Astrocyte (in vitro differentiated cells and primary cell): ENCODE data around the gene ITGA2. TPM values are rescaled to one million over a fixed set of nuclear protein-coding genes. Genes with fewer than 3 reads are reported as not detected.

Experiments
- DNase-seq: peaks from one replicate; pipeline ENCODE4 v3.0.0-alpha.2; 2010; ENCODE audit warnings: low read depth
- FAIRE-seq: peaks from 2 replicates; lab custom pipeline; 2011; peaks lifted over from hg19 to GRCh38; lab: Jason Lieb, UNC
- H2AFZ ChIP-seq: 2 replicates; pipeline ENCODE4 v1.6.0; 2012; ENCODE audit warnings: low read depth, low read length, inconsistent platforms
- H3K27ac ChIP-seq: 2 replicates; pipeline ENCODE4 v1.5.1; 2011; ENCODE audit warnings: low read depth, low read length, inconsistent platforms
- H3K27me3 ChIP-seq: 2 replicates; pipeline ENCODE4 v1.6.0; 2011; ENCODE audit warnings: low read length, inconsistent platforms; ENCODE audit not compliant: insufficient read depth
- H3K36me3 ChIP-seq: 2 replicates; pipeline ENCODE4 v1.5.1; 2011; ENCODE audit warnings: low read length, inconsistent platforms; ENCODE audit not compliant: insufficient read depth
- H3K4me1 ChIP-seq: 2 replicates; pipeline ENCODE4 v1.5.1; 2011; ENCODE audit warnings: low read length, inconsistent platforms; ENCODE audit not compliant: insufficient read depth
- H3K4me2 ChIP-seq: 2 replicates; pipeline ENCODE4 v1.6.0; 2012; ENCODE audit warnings: low read length, inconsistent platforms
- H3K4me3 ChIP-seq: 2 replicates; pipeline ENCODE4 v1.5.1; 2011; ENCODE audit warnings: low read depth, mild to moderate bottlenecking, low read length, inconsistent platforms; ENCODE audit not compliant: insufficient read depth
- H3K79me2 ChIP-seq: 2 replicates; pipeline ENCODE4 v1.6.0; 2012; ENCODE audit warnings: mild to moderate bottlenecking, low read length, inconsistent platforms; ENCODE audit not compliant: insufficient read depth
- H3K9ac ChIP-seq: 2 replicates; pipeline ENCODE4 v1.6.0; 2012; ENCODE audit warnings: mild to moderate bottlenecking, low read length, inconsistent platforms
- H3K9me3 ChIP-seq: 2 replicates; pipeline ENCODE4 v1.5.1; 2012; ENCODE audit warnings: low read depth, mild to moderate bottlenecking, low read length, inconsistent platforms; ENCODE audit not compliant: insufficient read depth
- H4K20me1 ChIP-seq: 2 replicates; pipeline ENCODE4 v1.6.0; 2012; ENCODE audit warnings: low read length, inconsistent platforms; ENCODE audit not compliant: insufficient read depth
- H3K27ac Mint-ChIP-seq: one replicate; pipeline ENCODE4 v1.8.0; 2021; ENCODE audit warnings: mild to moderate bottlenecking, mixed read lengths; ENCODE audit not compliant: unreplicated experiment
- H3K27me3 Mint-ChIP-seq: one replicate; pipeline ENCODE4 v1.8.0; 2021; ENCODE audit warnings: low read depth, mixed read lengths; ENCODE audit not compliant: unreplicated experiment
- H3K36me3 Mint-ChIP-seq: one replicate; pipeline ENCODE4 v1.8.0; 2021; ENCODE audit warnings: low read depth, mixed read lengths; ENCODE audit not compliant: unreplicated experiment
- H3K4me1 Mint-ChIP-seq: one replicate; pipeline ENCODE4 v1.8.0; 2021; ENCODE audit warnings: low read depth, mixed read lengths; ENCODE audit not compliant: unreplicated experiment
- H3K4me3 Mint-ChIP-seq: one replicate; pipeline ENCODE4 v1.8.0; 2021; ENCODE audit warnings: mild to moderate bottlenecking, moderate library complexity, mixed read lengths; ENCODE audit not compliant: unreplicated experiment
- H3K9me3 Mint-ChIP-seq: one replicate; pipeline ENCODE4 v1.8.0; 2021; ENCODE audit warnings: mild to moderate bottlenecking, mixed read lengths; ENCODE audit not compliant: unreplicated experiment
- EZH2 ChIP-seq: IDR thresholded peaks from 2 replicates; pipeline ENCODE4 v1.6.1; 2012; ENCODE audit warnings: mild to moderate bottlenecking, low read length, inconsistent platforms; ENCODE audit not compliant: insufficient read depth
- total RNA-seq: library from RNA; stranded (reverse); gene quantifications from 2 replicates; pipeline ENCODE4 v1.2.1, GENCODE V29; 2021
- TF ChIP-seq, protein P1 (sequence below): IDR thresholded peaks from 2 replicates; pipeline ENCODE4 v1.5.1; 2011; ENCODE audit warnings: low read depth, mild to moderate bottlenecking, inconsistent platforms, low read length, moderate library complexity; ENCODE audit not compliant: insufficient read depth

The ITGA2 gene
- total RNA-seq, 1 donor from 2014 or later = 35.9 TPM

DNA sequence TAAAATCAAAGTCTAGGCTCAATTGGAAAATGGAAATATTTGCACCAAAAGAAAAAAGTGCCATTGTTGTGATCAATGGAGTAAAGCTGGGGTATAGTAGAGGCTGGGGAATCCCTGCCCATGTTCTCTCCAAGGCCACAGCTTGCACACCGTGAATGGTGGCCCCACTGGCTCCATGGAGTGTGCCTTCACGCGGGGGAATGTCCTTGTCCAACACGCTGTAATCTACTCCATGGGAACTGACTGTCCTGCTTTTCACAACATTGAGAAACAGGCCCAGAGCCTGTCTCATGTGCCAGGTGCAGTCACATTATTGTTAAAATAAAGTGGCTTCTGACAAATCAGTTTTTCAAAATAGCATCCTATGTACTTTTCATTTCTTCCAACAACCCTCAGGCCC, 33.1 kb upstream of the ITGA2 start:
- no peaks in the 10 kb centered on the region for H3K9me3 ChIP-seq
- no peaks in the 10 kb centered on the region for H3K36me3 ChIP-seq
- no peak overlapping the region for H3K27ac Mint-ChIP-seq
- no peak overlapping the region for H3K4me2 ChIP-seq
- H3K4me1 ChIP-seq = no peaks in the 10 kb centered on the region
- FAIRE-seq (no peak), DNase-seq (no peak)
- no peaks in the 10 kb centered on the region for H3K36me3 Mint-ChIP-seq
- no peaks in the 10 kb centered on the region for H3K79me2 ChIP-seq
- H3K9me3 Mint-ChIP-seq = no peaks in the 10 kb centered on the region
- no peaks in the 10 kb centered on the region for H3K27me3 Mint-ChIP-seq
- H3K9ac ChIP-seq = no peak overlapping the region
- no peak overlapping the region for H3K27ac ChIP-seq
- peaks cover 11% of the 10 kb centered on the region for H3K4me1 Mint-ChIP-seq
- H4K20me1 ChIP-seq = no peaks in the 10 kb centered on the region
- no peaks in the 10 kb centered on the region for H3K27me3 ChIP-seq
- no peak overlapping the region for H2AFZ ChIP-seq
- no peak overlapping the region for H3K4me3 ChIP-seq
- TF ChIP-seq EZH2 = no peak
- TF ChIP-seq, protein P1, sequence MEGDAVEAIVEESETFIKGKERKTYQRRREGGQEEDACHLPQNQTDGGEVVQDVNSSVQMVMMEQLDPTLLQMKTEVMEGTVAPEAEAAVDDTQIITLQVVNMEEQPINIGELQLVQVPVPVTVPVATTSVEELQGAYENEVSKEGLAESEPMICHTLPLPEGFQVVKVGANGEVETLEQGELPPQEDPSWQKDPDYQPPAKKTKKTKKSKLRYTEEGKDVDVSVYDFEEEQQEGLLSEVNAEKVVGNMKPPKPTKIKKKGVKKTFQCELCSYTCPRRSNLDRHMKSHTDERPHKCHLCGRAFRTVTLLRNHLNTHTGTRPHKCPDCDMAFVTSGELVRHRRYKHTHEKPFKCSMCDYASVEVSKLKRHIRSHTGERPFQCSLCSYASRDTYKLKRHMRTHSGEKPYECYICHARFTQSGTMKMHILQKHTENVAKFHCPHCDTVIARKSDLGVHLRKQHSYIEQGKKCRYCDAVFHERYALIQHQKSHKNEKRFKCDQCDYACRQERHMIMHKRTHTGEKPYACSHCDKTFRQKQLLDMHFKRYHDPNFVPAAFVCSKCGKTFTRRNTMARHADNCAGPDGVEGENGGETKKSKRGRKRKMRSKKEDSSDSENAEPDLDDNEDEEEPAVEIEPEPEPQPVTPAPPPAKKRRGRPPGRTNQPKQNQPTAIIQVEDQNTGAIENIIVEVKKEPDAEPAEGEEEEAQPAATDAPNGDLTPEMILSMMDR = no peak
- no peak overlapping the region for H3K4me3 Mint-ChIP-seq

DNA sequence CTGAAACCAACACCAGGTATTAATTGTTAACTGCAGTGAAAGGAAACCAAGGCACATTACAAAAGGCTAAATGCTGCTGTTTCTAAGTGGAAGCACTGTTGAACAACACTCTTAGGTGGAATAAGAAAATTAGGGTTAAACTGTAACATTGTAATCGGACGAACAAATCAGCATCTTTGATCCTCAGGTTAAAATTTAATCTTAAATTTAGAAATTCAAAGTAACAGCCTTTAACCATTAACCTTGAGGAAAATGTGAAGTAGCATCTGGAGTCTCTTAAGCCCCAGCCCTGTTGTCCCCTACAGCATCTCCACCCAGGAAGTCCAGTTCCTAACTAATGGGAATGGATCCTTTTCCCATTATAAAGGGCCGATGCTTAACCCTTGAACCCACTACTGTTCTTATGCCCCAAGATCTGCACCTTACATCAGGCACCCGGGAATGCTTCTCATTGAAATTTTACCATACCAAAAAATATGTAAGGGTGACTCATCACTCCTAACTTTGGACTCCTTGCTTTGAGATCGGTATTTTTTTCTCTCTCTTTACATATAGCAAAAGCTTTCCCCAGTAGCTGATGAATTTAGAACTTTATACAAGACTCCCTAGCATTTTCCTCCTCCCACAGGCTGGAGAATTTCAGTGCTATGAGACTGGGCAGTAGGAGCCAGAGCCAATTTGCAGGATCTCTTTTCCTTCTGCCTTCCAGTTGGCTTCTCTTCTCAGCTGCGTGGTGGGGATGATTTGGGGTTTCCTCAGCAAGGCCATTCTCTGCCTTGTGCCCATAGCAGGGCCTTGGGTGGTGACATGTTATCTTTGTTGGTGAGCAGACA, 32.0 kb upstream of the ITGA2 start:
- H3K9me3 Mint-ChIP-seq = no peaks in the 10 kb centered on the region
- Histone ChIP-seq H3K27me3 (no peaks in the 10 kb centered on the region), H2AFZ (no peak overlapping the region), H3K9me3 (no peaks in the 10 kb centered on the region), H3K4me3 (no peak overlapping the region), H3K4me2 (no peak overlapping the region), H3K9ac (no peak overlapping the region), H3K36me3 (no peaks in the 10 kb centered on the region), H3K4me1 (no peaks in the 10 kb centered on the region), H3K79me2 (no peaks in the 10 kb centered on the region), H4K20me1 (no peaks in the 10 kb centered on the region), H3K27ac (no peak overlapping the region)
- no peaks in the 10 kb centered on the region for H3K27me3 Mint-ChIP-seq
- FAIRE-seq = no peak
- no peak overlapping the region for H3K27ac Mint-ChIP-seq
- DNase-seq = peak; percentile 27
- peaks cover 11% of the 10 kb centered on the region for H3K4me1 Mint-ChIP-seq
- TF ChIP-seq, protein P1 = no peak
- no peak for TF ChIP-seq EZH2
- no peaks in the 10 kb centered on the region for H3K36me3 Mint-ChIP-seq
- no peak overlapping the region for H3K4me3 Mint-ChIP-seq

DNA sequence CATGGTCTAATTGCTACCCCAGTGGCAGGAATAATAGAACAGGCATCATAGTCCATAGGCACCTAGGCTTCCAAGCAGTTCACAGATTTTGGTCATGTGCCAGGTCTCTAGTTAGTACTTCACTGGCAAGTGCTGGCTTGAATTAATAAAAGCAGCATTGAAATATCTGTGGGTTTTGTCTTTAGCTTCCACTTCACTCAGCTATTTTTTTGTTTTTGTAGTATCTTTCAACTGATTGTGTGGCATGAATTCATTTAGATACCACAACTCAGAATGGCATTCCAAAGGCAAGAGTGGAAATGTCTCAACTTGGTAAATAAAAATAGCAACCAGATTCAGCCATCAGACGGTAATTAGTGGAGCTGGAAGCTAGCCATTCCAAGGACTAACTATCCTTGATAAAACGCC, 27.9 kb upstream of the ITGA2 start:
- H3K4me1 Mint-ChIP-seq = peaks cover 14% of the 10 kb centered on the region
- peaks cover 3% of the 10 kb centered on the region for H3K9me3 Mint-ChIP-seq
- no peak overlapping the region for H3K4me3 Mint-ChIP-seq
- Histone ChIP-seq H3K4me2 (no peak overlapping the region), H3K4me1 (no peaks in the 10 kb centered on the region), H3K27ac (no peak overlapping the region), H3K79me2 (no peaks in the 10 kb centered on the region), H3K36me3 (no peaks in the 10 kb centered on the region), H3K4me3 (no peak overlapping the region), H3K9ac (no peak overlapping the region), H3K9me3 (no peaks in the 10 kb centered on the region), H4K20me1 (no peaks in the 10 kb centered on the region), H2AFZ (no peak overlapping the region), H3K27me3 (no peaks in the 10 kb centered on the region)
- H3K27me3 Mint-ChIP-seq = no peaks in the 10 kb centered on the region
- peak; percentile 63 for DNase-seq
- H3K36me3 Mint-ChIP-seq = no peaks in the 10 kb centered on the region
- no peak overlapping the region for H3K27ac Mint-ChIP-seq
- FAIRE-seq = no peak
- TF ChIP-seq, protein P1 = no peak
- no peak for TF ChIP-seq EZH2
